ENCODE data around the gene ADD1. TPM values are rescaled to one million over a fixed set of nuclear protein-coding genes. Genes with fewer than 3 reads are reported as not detected.

The ADD1 gene
- total RNA-seq: 100 to 1,000 TPM; 289 to 293 TPM
- polyA plus RNA-seq: 100 to 1,000 TPM; 159 to 171 TPM

- H3K9me3 ChIP-seq (ENCODE audit: control insufficient read depth in 1 of 2, low read length in 2 of 2): no peaks in the 10 kb centered on the region
- Mint-ChIP-seq H3K4me1 (peaks cover 37 to 72% (median 45%) of the 10 kb centered on the region in 4 donors), H3K27me3 (no peaks in the 10 kb centered on the region), H3K9me3 (peaks cover 0 to 1% (median 0%) of the 10 kb centered on the region in 8 donors), H3K27ac (peak within 1 kb of the TSS; percentile 93 to 97 (median 95)), H3K4me3 (peak within 1 kb of the TSS; percentile 90 to 98 (median 94)), H3K36me3 (peaks cover 4 to 6% of the 10 kb centered on the region in 2 donors)
- H3K27me3 ChIP-seq (ENCODE audit: insufficient read depth, low read length): no peaks in the 10 kb centered on the region
- ChIA-PET POLR2A (ENCODE audit: partially characterized antibody) (interaction anchor here (0.6 to 2.9 kb wide), 12 partner anchors 9 to 120 kb away, joined by 3 to 15 read pairs (median 4); partner anchors contain the start of genes GRK4 and NOP14), CTCF (ENCODE audit: partially characterized antibody) (no interaction called here)
- DNase-seq: peak; percentile 87 to 99 (median 93)
- peaks cover 71% of the 10 kb centered on the region for H3K4me1 ChIP-seq (ENCODE audit: insufficient read depth, low read length)
- intact Hi-C loops (cut with micrococcal nuclease): loop anchor here (1.0 to 5.0 kb wide), 3 partner anchors 86 to 120 kb away; partner anchors contain the start of genes GRK4, NOP14 and TNIP2
- H3K27ac ChIP-seq (ENCODE audit: low read depth, low read length): peak within 1 kb of the TSS; percentile 84
- H3K4me3 ChIP-seq (ENCODE audit: low read length in 2 of 2): peak within 1 kb of the TSS; percentile 72 to 81
- H3K36me3 ChIP-seq (ENCODE audit: insufficient read depth, low read length): no peaks in the 10 kb centered on the region
Observed at GRCh38 chr4:2843263-2843940, at the start of gene ADD1. Gene ADD1, plus strand, starts transcription at chr4:2843844. Its CDS starts 32,072 bp downstream, at chr4:2875916.

GRCh38 chr4:2794486-2795299 lies 49.0 kb upstream of the ADD1 start:
- Histone ChIP-seq H3K27ac (ENCODE audit: low read depth, low read length) (no peak overlapping the region), H3K36me3 (ENCODE audit: insufficient read depth, low read length) (no peaks in the 10 kb centered on the region), H3K4me1 (ENCODE audit: insufficient read depth, low read length) (peaks cover 48% of the 10 kb centered on the region), H3K4me3 (ENCODE audit: low read length in 2 of 2) (no peak overlapping the region), H3K9me3 (ENCODE audit: control insufficient read depth in 1 of 2, low read length in 2 of 2) (no peaks in the 10 kb centered on the region), H3K27me3 (ENCODE audit: insufficient read depth, low read length) (no peaks in the 10 kb centered on the region)
- no peaks in the 10 kb centered on the region for H3K36me3 Mint-ChIP-seq
- no peaks in the 10 kb centered on the region for H3K9me3 Mint-ChIP-seq
- peak overlapping the region; percentile 57 to 90 (median 85) for H3K4me3 Mint-ChIP-seq
- DNase-seq: no peak
- peaks cover 24 to 71% (median 48%) of the 10 kb centered on the region in 4 donors for H3K4me1 Mint-ChIP-seq
- H3K27me3 Mint-ChIP-seq: no peaks in the 10 kb centered on the region
- intact Hi-C loops (cut with micrococcal nuclease): loop anchor here (5.0 kb wide), 1 partner anchor 43 kb away; no protein-coding TSS in a partner anchor
- CTCF ChIA-PET (ENCODE audit: partially characterized antibody): no interaction called here
- peak overlapping the region in 6 of 7 donors; percentile 4 to 90 (median 46) for H3K27ac Mint-ChIP-seq
- POLR2A ChIA-PET (ENCODE audit: partially characterized antibody): interaction anchor here (1.0 to 1.3 kb wide), 2 partner anchors 11 to 49 kb away, joined by 4 read pairs; partner anchors contain the start of gene ADD1

- Histone ChIP-seq H3K27ac (ENCODE audit: low read depth, low read length) (no peak overlapping the region), H3K4me3 (ENCODE audit: low read length in 2 of 2) (no peak overlapping the region), H3K4me1 (ENCODE audit: insufficient read depth, low read length) (peaks cover 55% of the 10 kb centered on the region), H3K27me3 (ENCODE audit: insufficient read depth, low read length) (no peaks in the 10 kb centered on the region), H3K9me3 (ENCODE audit: control insufficient read depth in 1 of 2, low read length in 2 of 2) (no peaks in the 10 kb centered on the region), H3K36me3 (ENCODE audit: insufficient read depth, low read length) (no peaks in the 10 kb centered on the region)
- no peaks in the 10 kb centered on the region for H3K36me3 Mint-ChIP-seq
- intact Hi-C loops (cut with micrococcal nuclease): loop anchor here (5.0 kb wide), 1 partner anchor 42 kb away; no protein-coding TSS in a partner anchor
- no peaks in the 10 kb centered on the region for H3K27me3 Mint-ChIP-seq
- peak overlapping the region in 3 of 8 donors; percentile 16 to 61 (median 57) for H3K4me3 Mint-ChIP-seq
- H3K9me3 Mint-ChIP-seq: no peaks in the 10 kb centered on the region
- no peak for DNase-seq
- POLR2A ChIA-PET (ENCODE audit: partially characterized antibody): interaction anchor here (1.3 kb wide), 1 partner anchor 48 kb away, joined by 4 read pairs; the partner anchor contains the start of gene ADD1
- peaks cover 25 to 71% (median 49%) of the 10 kb centered on the region in 4 donors for H3K4me1 Mint-ChIP-seq
- H3K27ac Mint-ChIP-seq: peak overlapping the region in 1 of 7 donors; percentile 40
- CTCF ChIA-PET (ENCODE audit: partially characterized antibody): no interaction called here
Observed at GRCh38 chr4:2795300-2795892, 48.2 kb upstream of the ADD1 start.

- no peak for DNase-seq
- no peaks in the 10 kb centered on the region for H3K9me3 ChIP-seq (ENCODE audit: control insufficient read depth in 1 of 2, low read length in 2 of 2)
- no peak overlapping the region for H3K4me3 ChIP-seq (ENCODE audit: low read length in 2 of 2)
- H3K36me3 ChIP-seq (ENCODE audit: insufficient read depth, low read length): no peaks in the 10 kb centered on the region
- Mint-ChIP-seq H3K4me1 (peaks cover 25 to 67% (median 48%) of the 10 kb centered on the region in 4 donors), H3K27me3 (no peaks in the 10 kb centered on the region), H3K36me3 (no peaks in the 10 kb centered on the region), H3K4me3 (peak overlapping the region in 1 of 8 donors; percentile 13), H3K9me3 (no peaks in the 10 kb centered on the region), H3K27ac (peak overlapping the region in 2 of 7 donors; percentile 53 to 68)
- H3K27me3 ChIP-seq (ENCODE audit: insufficient read depth, low read length): no peaks in the 10 kb centered on the region
- H3K4me1 ChIP-seq (ENCODE audit: insufficient read depth, low read length): peaks cover 63% of the 10 kb centered on the region
- no peak overlapping the region for H3K27ac ChIP-seq (ENCODE audit: low read depth, low read length)
- CTCF ChIA-PET (ENCODE audit: partially characterized antibody): interaction anchor here (1.2 kb wide), 1 partner anchor 8 kb away, joined by 5 read pairs; no protein-coding TSS in a partner anchor
- intact Hi-C loops (cut with micrococcal nuclease): loop anchor here (5.0 kb wide), 1 partner anchor 41 kb away; no protein-coding TSS in a partner anchor
- POLR2A ChIA-PET (ENCODE audit: partially characterized antibody): interaction anchor here (2.4 to 6.2 kb wide), 4 partner anchors 9 to 140 kb away, joined by 12 to 77 read pairs (median 28); no protein-coding TSS in a partner anchor
Observed at GRCh38 chr4:2795893-2796848, 47.5 kb upstream of the ADD1 start.

GRCh38 chr4:2796849-2797544 lies 46.6 kb upstream of the ADD1 start:
- Histone ChIP-seq H3K4me1 (ENCODE audit: insufficient read depth, low read length) (peaks cover 70% of the 10 kb centered on the region), H3K36me3 (ENCODE audit: insufficient read depth, low read length) (no peaks in the 10 kb centered on the region), H3K27ac (ENCODE audit: low read depth, low read length) (peak overlapping the region; percentile 74), H3K4me3 (ENCODE audit: low read length in 2 of 2) (no peak overlapping the region), H3K27me3 (ENCODE audit: insufficient read depth, low read length) (no peaks in the 10 kb centered on the region), H3K9me3 (ENCODE audit: control insufficient read depth in 1 of 2, low read length in 2 of 2) (no peaks in the 10 kb centered on the region)
- intact Hi-C loops (cut with micrococcal nuclease): loop anchor here (5.0 kb wide), 1 partner anchor 40 kb away; no protein-coding TSS in a partner anchor
- POLR2A ChIA-PET (ENCODE audit: partially characterized antibody): interaction anchor here (1.2 to 6.2 kb wide), 8 partner anchors 10 to 139 kb away, joined by 3 to 77 read pairs (median 10); no protein-coding TSS in a partner anchor
- Mint-ChIP-seq H3K4me3 (peak overlapping the region in 1 of 8 donors; percentile 25), H3K27ac (peak overlapping the region in 5 of 7 donors; percentile 50 to 93 (median 91)), H3K9me3 (no peaks in the 10 kb centered on the region), H3K4me1 (peaks cover 27 to 75% (median 50%) of the 10 kb centered on the region in 4 donors), H3K27me3 (no peaks in the 10 kb centered on the region), H3K36me3 (no peaks in the 10 kb centered on the region)
- DNase-seq: peak in 1 of 5 donors; percentile 24
- CTCF ChIA-PET (ENCODE audit: partially characterized antibody): interaction anchor here (0.7 to 1.6 kb wide), 4 partner anchors 9 to 165 kb away, joined by 3 to 5 read pairs (median 3); no protein-coding TSS in a partner anchor
